Osteoblast (primary cell): ENCODE results near the gene RB1. TPM values are rescaled to one million over a fixed set of nuclear protein-coding genes. Genes with fewer than 3 reads are reported as not detected.

ENCODE experiments used
- DNase-seq: peaks from one replicate; pipeline ENCODE4 v3.0.0; 2011; ENCODE audit warnings: low spot score, mixed read lengths; ENCODE audit not compliant: insufficient read length; ENCODE audit errors: missing footprints
- H2AFZ ChIP-seq: 2 replicates; pipeline ENCODE4 v1.6.0; 2011; ENCODE audit warnings: mild to moderate bottlenecking, low read length
- H3K27ac ChIP-seq: 2 replicates; pipeline ENCODE4 v1.5.1; 2011; ENCODE audit warnings: mild to moderate bottlenecking, low read depth, low read length, moderate library complexity
- H3K27me3 ChIP-seq: 2 replicates; pipeline ENCODE4 v1.6.0; 2012; ENCODE audit warnings: mild to moderate bottlenecking, control low read depth, inconsistent platforms, low read length, moderate library complexity; ENCODE audit not compliant: insufficient read depth
- H3K36me3 ChIP-seq: 2 replicates; pipeline ENCODE4 v1.5.1; 2011; ENCODE audit warnings: mild to moderate bottlenecking, low read length, control low read depth, moderate library complexity; ENCODE audit not compliant: insufficient read depth
- H3K4me1 ChIP-seq: 2 replicates; pipeline ENCODE4 v1.5.1; 2011; ENCODE audit warnings: mild to moderate bottlenecking, low read length, control low read depth, moderate library complexity; ENCODE audit not compliant: insufficient read depth
- H3K4me2 ChIP-seq: 2 replicates; pipeline ENCODE4 v1.6.0; 2011; ENCODE audit warnings: mild to moderate bottlenecking, low read length; ENCODE audit not compliant: insufficient read depth
- H3K4me3 ChIP-seq: fragments of 200-600 bp; sonication (generic); 3 replicates; pipeline ENCODE4 v1.5.1; 2012; ENCODE audit warnings: mild to moderate bottlenecking, low read length, inconsistent platforms; ENCODE audit not compliant: insufficient read depth
- H3K79me2 ChIP-seq: 2 replicates; pipeline ENCODE4 v1.6.0; 2012; ENCODE audit warnings: mild to moderate bottlenecking, low read length, control low read depth, inconsistent platforms; ENCODE audit not compliant: insufficient read depth
- H3K9me3 ChIP-seq: 2 replicates; pipeline ENCODE4 v1.5.1; 2011; ENCODE audit warnings: low read depth, low read length, control low read depth
- H4K20me1 ChIP-seq: 2 replicates; pipeline ENCODE4 v1.6.0; 2012; ENCODE audit warnings: mild to moderate bottlenecking, low read length, control low read depth; ENCODE audit not compliant: insufficient read depth
- CTCF ChIP-seq: IDR thresholded peaks from 2 replicates; pipeline ENCODE4 v1.5.1; 2011; ENCODE audit warnings: mild to moderate bottlenecking, low read depth, low read length, moderate library complexity; ENCODE audit errors: extremely low read depth
- total RNA-seq: library from RNA; depleted of rRNA; stranded (reverse); fragments of >200 nt; gene quantifications from 2 replicates; pipeline ENCODE4 v1.2.3, GENCODE V29; 2012

RB1 gene
- total RNA-seq, 1 donor = 33.3 TPM

- Histone ChIP-seq H3K27ac (no peak overlapping the region), H3K36me3 (peaks cover 5% of the 10 kb centered on the region), H3K4me1 (peaks cover 7% of the 10 kb centered on the region), H3K4me3 (no peak overlapping the region), H3K4me2 (no peak overlapping the region), H4K20me1 (no peaks in the 10 kb centered on the region), H3K9me3 (no peaks in the 10 kb centered on the region), H3K27me3 (no peaks in the 10 kb centered on the region), H3K79me2 (no peaks in the 10 kb centered on the region), H2AFZ (no peak overlapping the region)
- DNase-seq = no peak
- TF ChIP-seq CTCF = no peak
Observed at GRCh38 chr13:48393030-48393697, 89.6 kb downstream of the RB1 start.

- Histone ChIP-seq H4K20me1 (no peaks in the 10 kb centered on the region), H3K4me3 (no peak overlapping the region), H3K4me1 (peaks cover 11% of the 10 kb centered on the region), H3K4me2 (no peak overlapping the region), H3K27ac (no peak overlapping the region), H3K9me3 (no peaks in the 10 kb centered on the region), H3K27me3 (no peaks in the 10 kb centered on the region), H3K36me3 (peaks cover 5% of the 10 kb centered on the region), H3K79me2 (no peaks in the 10 kb centered on the region), H2AFZ (no peak overlapping the region)
- TF ChIP-seq CTCF = no peak
- no peak for DNase-seq
Observed at GRCh38 chr13:48393698-48394085, 90.1 kb downstream of the RB1 start.

GRCh38 chr13:48397744-48398143 is 94.2 kb downstream of the RB1 start:
- H3K4me2 ChIP-seq = no peak overlapping the region

More at GRCh38 chr13:48397744-48398143, 94.2 kb downstream of the RB1 start:
- Histone ChIP-seq H3K79me2 (no peaks in the 10 kb centered on the region), H3K4me3 (no peak overlapping the region), H3K9me3 (no peaks in the 10 kb centered on the region), H3K27ac (no peak overlapping the region), H2AFZ (no peak overlapping the region), H3K4me1 (peaks cover 49% of the 10 kb centered on the region), H4K20me1 (no peaks in the 10 kb centered on the region), H3K27me3 (no peaks in the 10 kb centered on the region), H3K36me3 (peaks cover 5% of the 10 kb centered on the region)
- no peak for DNase-seq
- no peak for TF ChIP-seq CTCF
